Fibroblast of peridontal ligament (primary cell): ENCODE results near the gene HMOX1.
"Not testable (repeated sequence)": the region's sequence is repeated elsewhere in the genome, so short reads cannot be mapped to it uniquely, and the experiment has no call there.

Source experiments
- DNase-seq: peaks from one replicate; pipeline ENCODE4 v3.0.0-alpha.2; 2010; ENCODE audit errors: extremely low read depth

HMOX1 gene

DNA sequence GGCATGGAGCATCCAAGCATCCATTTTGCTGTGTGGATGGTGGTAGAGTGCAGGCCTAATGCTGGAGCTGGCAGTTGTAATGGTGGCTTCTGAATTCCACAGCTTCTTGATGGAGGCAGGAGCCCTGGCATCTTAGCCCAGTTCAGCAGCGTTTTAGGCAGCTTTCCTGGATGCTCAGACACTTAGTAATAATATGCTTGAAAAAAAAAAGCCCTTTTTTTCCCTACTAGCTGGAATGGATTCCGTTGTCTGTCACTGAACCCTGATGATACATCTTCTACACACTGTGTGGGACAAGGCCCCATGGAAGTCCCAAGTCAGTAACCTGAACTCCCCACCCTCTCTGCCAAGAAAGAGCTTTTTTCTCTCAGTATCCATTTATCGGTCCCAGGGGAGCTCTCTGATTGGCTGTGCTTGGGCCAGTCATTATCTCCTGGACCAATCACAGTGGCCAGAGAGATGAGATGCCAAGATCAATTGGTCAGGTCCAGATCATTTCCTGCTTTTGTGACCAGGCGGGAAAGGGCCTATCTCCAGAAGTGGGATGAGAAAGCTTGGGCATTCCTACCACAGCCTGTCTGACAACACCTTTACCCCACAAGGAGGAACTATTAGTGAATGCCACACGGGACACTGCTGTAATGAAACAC lies 53.3 kb downstream of the HMOX1 start:
- DNase-seq, result no peak

DNA sequence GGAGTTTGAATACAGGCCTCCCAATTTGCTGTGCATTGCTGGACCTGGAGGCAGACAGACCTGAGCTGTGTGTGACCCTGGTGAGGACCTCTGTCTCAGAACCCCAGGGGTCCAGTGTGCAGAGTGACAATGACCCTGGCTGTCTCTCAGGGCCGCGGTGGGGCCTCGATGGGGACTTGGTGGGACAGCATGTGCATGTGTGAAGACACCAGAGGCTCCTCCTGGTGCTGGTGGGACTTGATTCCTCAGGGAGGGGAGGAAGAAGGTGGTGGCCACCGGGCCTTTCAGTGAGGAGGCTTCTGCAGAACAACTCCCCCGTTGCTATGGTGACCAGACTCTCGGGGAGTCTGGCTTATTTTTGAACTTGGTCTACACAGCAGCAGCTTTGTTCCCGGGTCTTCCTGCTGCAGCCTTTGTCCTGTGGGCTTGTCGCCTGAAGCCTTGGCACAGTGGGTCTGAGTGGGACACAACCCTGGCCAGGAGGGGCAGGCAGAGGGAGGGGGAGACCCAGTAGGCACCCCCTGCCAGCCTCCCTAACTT lies 54.4 kb downstream of the HMOX1 start:
- DNase-seq, result no peak

DNA sequence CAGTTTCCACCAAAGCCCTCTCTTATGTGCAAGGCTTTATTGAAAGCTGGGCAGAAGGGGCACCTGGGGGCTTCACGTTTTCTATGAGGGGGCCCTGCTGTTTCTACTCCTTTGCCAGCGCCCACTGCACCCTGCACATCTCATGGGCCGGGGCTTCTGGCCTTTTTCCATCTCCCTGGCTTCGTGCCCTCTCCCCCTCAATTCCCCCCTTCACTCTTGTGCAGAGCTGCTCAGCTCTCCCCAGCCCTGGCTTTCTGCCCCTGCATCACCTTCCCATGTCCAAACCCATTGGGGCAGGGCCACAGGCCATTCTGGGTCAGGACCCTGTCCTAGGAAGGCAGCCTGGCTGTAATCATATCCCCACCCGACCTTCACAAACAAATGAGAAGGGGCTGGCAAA lies 55.5 kb downstream of the HMOX1 start:
- DNase-seq, result no peak

DNA sequence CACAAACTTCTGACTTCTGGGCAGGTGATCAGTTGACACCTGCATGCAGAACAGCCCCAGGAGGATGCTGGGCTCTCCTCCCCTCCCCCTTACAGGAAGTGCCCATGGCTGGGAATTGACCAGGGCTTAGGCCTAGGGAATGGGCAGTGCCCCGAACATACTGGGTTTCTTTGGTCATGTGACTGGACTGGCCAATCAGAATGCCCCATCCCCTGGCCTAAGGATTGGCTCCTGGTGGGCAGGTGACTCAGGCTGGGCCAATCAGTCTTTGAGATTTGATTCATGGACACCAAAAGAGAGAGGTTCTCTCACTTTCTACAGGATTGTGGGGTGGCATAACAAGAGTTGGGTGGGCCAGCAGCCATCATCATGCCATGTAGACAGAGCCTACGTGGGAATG lies 56.2 kb downstream of the HMOX1 start:
- DNase-seq, result no peak

DNA sequence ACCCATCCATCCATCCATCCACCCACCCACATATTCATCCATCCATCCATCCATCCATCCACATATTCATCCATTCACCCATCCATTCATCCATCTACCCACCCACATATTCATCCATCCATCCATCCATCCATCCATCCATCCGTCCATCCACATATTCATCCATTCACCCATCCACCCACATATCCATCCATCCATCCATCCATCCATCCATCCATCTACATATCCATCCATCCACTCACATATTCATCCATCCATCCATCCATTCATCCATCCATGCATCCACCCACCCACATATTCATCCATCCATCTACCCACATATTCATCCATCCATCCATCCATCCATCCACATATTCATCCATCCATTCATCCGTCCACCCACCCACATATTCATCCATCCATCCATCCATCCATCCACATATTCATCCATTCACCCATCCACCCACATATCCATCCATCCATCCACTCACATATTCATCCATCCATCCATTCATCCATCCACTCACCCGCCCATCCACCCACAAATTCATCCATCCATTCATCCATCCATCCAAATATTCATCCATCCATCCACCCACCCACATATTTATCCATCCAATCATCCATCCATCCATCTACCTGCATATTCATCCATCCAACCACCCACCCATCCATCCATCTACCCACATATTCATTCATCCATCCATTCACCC lies 57.9 kb downstream of the HMOX1 start:
- not testable (repeated sequence) for DNase-seq

DNA sequence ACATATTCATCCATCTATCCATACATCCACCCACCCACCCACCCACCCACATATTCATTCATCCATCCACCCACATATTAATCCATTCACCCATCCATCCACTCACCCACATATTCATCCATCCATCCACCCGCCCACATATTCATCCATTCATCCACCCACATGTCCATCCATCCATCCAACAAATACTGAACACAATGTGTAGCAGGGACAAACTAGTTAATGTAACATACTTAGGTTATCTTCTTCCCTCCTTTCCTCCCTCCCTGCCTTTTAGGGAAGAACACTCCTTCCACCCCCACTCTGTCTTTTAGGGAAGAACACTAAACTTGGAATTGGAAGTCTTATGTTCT lies 58.4 kb downstream of the HMOX1 start:
- DNase-seq, result no peak

DNA sequence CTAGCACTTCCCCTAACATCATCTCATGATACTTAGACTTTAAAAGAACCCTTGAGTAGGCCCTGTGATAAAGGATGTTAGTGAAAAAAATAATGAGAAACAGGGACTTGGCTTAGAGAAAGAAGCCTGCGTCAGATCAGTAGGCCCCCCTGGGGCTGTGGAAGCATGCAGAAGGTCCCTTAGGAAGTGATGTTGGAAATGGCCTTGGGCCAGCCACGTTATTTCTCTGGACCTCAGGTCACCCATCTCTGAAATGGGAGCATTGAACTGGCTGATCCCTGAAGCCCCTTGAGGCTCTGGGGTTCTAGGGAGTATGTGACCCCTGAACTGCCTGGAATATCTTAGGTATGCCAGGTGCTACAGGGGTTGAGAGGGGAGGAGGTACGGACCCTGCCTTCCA lies 59.2 kb downstream of the HMOX1 start:
- peak; percentile 42 for DNase-seq

DNA sequence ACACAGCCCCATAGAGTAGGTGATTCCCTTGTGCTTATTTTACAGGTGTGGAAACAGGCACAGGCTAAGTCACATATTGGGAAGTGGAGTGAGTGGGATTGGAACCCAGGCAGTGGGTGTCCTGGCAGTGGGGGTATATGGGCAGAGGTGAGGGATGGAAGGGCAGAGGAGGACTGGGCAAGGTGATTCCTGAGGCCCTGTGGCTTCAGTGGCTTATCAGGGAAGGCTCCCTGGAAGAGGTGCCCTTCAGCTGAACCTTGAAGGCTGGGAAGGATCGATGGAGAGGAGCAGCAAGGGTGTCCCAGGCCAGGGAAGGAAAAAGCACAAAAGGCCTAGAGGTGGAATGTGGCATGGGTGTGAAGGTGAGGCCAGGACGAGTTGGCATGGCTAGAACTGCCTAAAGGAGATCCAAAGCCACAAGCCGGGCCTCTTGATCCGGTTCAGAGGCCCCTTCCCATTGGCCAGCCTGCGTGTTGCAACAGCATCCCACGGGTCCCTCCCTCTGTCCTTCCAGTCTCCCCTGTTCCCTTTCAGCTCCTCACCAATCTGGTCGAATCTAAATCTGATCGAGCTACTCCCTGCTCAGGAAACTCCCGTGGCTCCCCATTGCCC lies 60.7 kb downstream of the HMOX1 start:
- DNase-seq, result no peak

DNA sequence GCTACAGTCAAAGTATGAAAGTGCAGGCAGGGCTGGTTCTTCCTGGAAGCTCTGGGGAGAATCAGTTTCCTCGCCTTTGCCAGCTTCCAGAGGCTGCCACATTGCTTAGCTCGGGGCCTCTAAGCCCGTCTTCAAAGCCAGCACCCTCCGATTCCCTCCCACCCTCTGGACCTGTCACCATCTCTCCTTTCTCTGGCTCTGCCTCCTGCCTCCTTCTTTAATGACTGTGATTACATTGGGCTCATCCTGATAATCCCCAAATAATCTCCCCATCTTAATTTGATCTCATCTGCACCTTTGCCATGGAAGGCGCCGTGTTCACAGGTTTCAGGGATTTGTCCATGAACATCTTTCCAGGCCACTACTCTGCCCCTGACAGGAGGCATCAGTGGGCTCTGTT lies 61.6 kb downstream of the HMOX1 start:
- no peak for DNase-seq

DNA sequence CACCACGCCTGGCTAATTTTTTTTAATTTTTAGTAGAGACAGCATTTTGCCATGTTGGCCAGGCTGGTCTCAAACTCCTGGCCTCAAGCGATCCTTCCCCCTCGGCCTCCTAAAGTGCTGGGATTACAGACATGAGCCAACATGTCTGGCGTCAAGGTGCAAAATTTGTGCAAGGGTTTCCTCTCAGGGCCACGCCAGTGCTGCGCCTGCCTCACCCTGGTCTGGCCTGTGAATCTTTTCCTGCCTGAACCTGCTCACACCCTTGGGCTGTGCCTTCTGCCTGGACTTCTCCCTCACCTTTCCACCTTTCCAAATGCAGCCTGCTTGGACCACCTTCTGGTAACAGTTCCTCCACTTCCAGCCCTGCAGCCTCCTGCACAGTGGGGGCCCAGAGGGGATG lies 62.4 kb downstream of the HMOX1 start:
- DNase-seq, result no peak
